VCaP (cell line): ENCODE results near the gene FHIP2A.

Experiments used
- H3K27ac ChIP-seq: fragments of 450-650 bp; 2 replicates; pipeline ENCODE4 v1.5.1; 2017
- TF ChIP-seq, protein P1 (sequence below): fragments of 450-650 bp; conservative IDR thresholded peaks from 2 replicates; pipeline ENCODE4 v1.5.1; 2017; ENCODE audit warnings: mild to moderate bottlenecking, moderate library complexity

FHIP2A gene

DNA sequence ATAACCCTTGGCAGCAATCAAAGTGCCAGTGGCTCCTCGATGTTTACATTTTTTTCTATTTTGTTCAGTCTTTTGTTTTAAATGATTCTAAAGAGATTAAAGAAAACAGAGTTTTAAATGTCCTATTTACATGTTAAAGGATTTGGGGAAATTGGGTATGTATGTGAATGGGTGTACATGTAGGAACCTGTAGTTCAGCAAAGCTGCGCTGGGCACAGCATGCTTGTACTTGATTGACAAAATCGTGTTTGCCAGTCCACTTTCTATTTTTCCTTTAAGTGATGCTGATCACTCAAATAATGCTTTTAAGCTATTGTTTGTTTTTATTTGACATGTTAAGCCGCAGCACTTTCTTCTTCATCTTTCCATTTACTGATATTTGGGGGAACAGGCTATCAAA is 40.9 kb downstream of the FHIP2A start:
- TF ChIP-seq, protein P1, sequence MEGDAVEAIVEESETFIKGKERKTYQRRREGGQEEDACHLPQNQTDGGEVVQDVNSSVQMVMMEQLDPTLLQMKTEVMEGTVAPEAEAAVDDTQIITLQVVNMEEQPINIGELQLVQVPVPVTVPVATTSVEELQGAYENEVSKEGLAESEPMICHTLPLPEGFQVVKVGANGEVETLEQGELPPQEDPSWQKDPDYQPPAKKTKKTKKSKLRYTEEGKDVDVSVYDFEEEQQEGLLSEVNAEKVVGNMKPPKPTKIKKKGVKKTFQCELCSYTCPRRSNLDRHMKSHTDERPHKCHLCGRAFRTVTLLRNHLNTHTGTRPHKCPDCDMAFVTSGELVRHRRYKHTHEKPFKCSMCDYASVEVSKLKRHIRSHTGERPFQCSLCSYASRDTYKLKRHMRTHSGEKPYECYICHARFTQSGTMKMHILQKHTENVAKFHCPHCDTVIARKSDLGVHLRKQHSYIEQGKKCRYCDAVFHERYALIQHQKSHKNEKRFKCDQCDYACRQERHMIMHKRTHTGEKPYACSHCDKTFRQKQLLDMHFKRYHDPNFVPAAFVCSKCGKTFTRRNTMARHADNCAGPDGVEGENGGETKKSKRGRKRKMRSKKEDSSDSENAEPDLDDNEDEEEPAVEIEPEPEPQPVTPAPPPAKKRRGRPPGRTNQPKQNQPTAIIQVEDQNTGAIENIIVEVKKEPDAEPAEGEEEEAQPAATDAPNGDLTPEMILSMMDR = no peak
- H3K27ac ChIP-seq = no peak overlapping the region

GRCh38 chr10:114867365-114867764 is 45.8 kb downstream of the FHIP2A start:
- TF ChIP-seq, protein P1 = no peak
- no peak overlapping the region for H3K27ac ChIP-seq

- no peak overlapping the region for H3K27ac ChIP-seq
- TF ChIP-seq, protein P1 = no peak
Measured at GRCh38 chr10:114868870-114869519, 47.4 kb downstream of the FHIP2A start.

DNA sequence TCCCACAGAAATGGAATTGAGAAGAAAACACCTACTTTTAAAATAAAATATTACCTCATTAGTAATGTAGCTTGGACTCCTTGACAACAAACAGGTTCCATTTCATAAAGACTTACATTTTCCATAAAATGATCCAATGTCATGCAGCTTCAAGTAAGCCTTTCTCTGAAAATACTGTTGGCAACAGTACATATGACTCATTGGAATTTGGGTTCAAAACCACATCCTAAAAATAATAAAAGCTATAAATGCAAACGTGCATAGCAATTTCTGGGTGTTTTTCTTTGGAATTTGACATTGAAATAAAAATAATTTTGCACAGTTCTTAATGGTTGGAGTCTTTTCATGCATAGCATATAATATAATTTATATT is 47.9 kb downstream of the FHIP2A start:
- TF ChIP-seq, protein P1 = no peak

GRCh38 chr10:114870486-114870885 is 48.9 kb downstream of the FHIP2A start:
- TF ChIP-seq, protein P1 = no peak

More for the DNA sequence above, 47.9 kb downstream of the FHIP2A start:
- no peak overlapping the region for H3K27ac ChIP-seq

DNA sequence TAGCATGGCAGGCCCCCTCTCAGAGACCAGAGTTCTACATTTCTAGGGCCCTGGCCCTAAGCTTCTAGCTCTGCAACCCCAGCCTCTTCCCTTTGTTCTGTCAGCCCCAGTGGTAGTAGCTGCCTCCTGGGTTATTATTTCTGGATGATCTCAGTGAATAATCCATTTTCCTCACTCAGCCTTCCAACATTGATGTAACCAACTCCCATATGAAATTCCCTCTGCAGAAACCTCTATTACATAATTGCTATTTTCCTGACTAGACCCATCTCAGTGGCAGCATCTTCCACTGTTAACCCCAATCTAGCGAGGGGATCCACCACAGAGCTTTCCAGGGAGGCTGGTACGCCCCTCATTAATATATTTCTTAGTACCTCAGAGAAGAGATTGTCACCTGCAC is 49.8 kb downstream of the FHIP2A start:
- TF ChIP-seq, protein P1 = no peak
- H3K27ac ChIP-seq = no peak overlapping the region

More at GRCh38 chr10:114870486-114870885, 48.9 kb downstream of the FHIP2A start:
- H3K27ac ChIP-seq = no peak overlapping the region
